AG04450 (cell line): ENCODE results near the gene IL15RA. TPM values are rescaled to one million over a fixed set of nuclear protein-coding genes. Genes with fewer than 3 reads are reported as not detected.

Experiments used
- CTCF ChIA-PET: fragments of 300-600, 350-600 bp; formaldehyde crosslinking; extraction: SDS; loops from one replicate; lab custom pipeline; 2022; ENCODE audit warnings: antibody characterized with exemption, inconsistent platforms; lab: Charles Lee
- POLR2A ChIA-PET: fragments of 350-600 bp; formaldehyde crosslinking; extraction: SDS; loops from one replicate; lab custom pipeline; 2021; ENCODE audit warnings: antibody characterized with exemption, inconsistent platforms; lab: Yijun Ruan, JAX
- DNase-seq: peaks from one replicate; pipeline ENCODE4 v3.0.0-alpha.2; 2011; ENCODE audit warnings: low read depth, low spot score
- H3K27ac ChIP-seq: one replicate; pipeline ENCODE4 v1.5.1; 2012; ENCODE audit warnings: low read depth, low read length, control low read depth
- H3K27me3 ChIP-seq: one replicate; pipeline ENCODE4 v1.6.0; 2012; ENCODE audit warnings: low read length; ENCODE audit not compliant: control insufficient read depth, insufficient read depth
- H3K4me3 ChIP-seq: 2 replicates; pipeline ENCODE4 v1.5.1; 2011; ENCODE audit warnings: mild to moderate bottlenecking, low read depth, low read length, control low read depth
- H3K9me3 ChIP-seq: 2 replicates; pipeline ENCODE4 v1.5.1; 2012; ENCODE audit warnings: low read length; ENCODE audit not compliant: control insufficient read depth, insufficient read depth
- polyA plus RNA-seq: library from polyadenylated mRNA; depleted of rRNA; stranded (reverse); fragments of >200 nt; gene quantifications from 2 replicates; pipeline ENCODE4 v1.2.3, GENCODE V29; 2011
- TF ChIP-seq, protein P1 (sequence below): IDR thresholded peaks from 2 replicates; pipeline ENCODE4 v1.5.1; 2011; ENCODE audit warnings: low read depth, low read length, control low read depth, inconsistent platforms

Gene IL15RA
- polyA plus RNA-seq, 1 experiment = 3.5 TPM

DNA sequence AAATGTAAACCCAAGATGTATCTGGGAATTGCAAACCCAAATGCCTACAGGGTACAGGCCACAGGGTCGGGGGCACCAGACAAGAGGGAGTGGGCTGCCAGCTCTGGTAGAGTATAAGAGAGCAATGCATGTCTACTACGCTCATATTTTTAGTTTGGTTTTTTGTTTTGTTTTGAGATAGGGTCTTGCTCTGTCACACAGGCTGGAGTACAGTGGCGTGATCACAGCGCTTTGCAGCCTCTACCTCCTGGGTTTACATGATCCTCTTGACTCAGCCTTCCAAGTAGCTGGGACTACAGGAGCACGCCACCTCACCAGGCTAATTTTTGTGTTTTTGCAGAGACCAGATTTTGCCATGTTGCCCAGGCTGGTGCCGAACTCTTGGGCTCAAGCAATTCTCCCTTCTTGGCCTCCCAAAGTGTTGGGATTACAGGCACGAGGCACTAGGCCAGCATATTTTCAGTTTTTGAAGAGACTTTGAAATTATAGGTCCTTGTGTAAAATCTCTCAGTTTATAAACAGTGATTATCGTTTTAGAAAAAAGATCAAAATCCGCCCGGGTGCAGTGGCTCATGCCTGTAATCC, 11.1 kb upstream of the IL15RA start:
- DNase-seq = no peak
- peaks cover 3% of the 10 kb centered on the region; the same call in 1 of the 2 replicates for H3K9me3 ChIP-seq
- CTCF ChIA-PET = interaction anchor here (0.6 to 1.4 kb wide), 2 partner anchors 10 to 127 kb away, joined by 3 read pairs; no protein-coding TSS in a partner anchor
- no peak overlapping the region for H3K27ac ChIP-seq
- no peak overlapping the region for H3K4me3 ChIP-seq
- TF ChIP-seq, protein P1, sequence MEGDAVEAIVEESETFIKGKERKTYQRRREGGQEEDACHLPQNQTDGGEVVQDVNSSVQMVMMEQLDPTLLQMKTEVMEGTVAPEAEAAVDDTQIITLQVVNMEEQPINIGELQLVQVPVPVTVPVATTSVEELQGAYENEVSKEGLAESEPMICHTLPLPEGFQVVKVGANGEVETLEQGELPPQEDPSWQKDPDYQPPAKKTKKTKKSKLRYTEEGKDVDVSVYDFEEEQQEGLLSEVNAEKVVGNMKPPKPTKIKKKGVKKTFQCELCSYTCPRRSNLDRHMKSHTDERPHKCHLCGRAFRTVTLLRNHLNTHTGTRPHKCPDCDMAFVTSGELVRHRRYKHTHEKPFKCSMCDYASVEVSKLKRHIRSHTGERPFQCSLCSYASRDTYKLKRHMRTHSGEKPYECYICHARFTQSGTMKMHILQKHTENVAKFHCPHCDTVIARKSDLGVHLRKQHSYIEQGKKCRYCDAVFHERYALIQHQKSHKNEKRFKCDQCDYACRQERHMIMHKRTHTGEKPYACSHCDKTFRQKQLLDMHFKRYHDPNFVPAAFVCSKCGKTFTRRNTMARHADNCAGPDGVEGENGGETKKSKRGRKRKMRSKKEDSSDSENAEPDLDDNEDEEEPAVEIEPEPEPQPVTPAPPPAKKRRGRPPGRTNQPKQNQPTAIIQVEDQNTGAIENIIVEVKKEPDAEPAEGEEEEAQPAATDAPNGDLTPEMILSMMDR = no peak
- H3K27me3 ChIP-seq = peaks cover 38% of the 10 kb centered on the region
- POLR2A ChIA-PET = no interaction called here

DNA sequence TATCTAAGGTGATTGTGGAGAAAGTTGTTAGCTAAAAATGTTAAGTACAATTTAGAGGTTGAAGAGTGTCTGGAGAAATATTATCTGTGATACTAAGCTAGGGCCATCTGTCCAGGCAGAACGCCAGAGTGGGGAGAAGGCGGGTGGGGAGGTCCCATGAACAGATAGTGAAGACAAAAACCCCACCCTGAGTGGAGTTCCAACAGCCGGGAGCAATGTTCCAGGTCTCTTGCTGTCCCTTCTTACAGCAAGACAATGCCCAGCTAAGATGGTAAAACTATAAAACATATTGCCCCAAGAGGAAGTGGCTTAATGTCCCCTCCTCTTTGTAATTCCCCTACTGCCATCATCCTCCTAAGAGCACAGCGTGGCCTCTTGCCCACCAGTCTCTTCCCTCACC, 10.4 kb upstream of the IL15RA start:
- peaks cover 3% of the 10 kb centered on the region; the same call in 1 of the 2 replicates for H3K9me3 ChIP-seq
- no peak for DNase-seq
- no peak overlapping the region for H3K27ac ChIP-seq
- TF ChIP-seq, protein P1 = no peak
- peaks cover 42% of the 10 kb centered on the region for H3K27me3 ChIP-seq
- ChIA-PET CTCF (interaction anchor here (0.6 to 1.4 kb wide), 2 partner anchors 11 to 126 kb away, joined by 3 read pairs; no protein-coding TSS in a partner anchor), POLR2A (no interaction called here)
- no peak overlapping the region for H3K4me3 ChIP-seq

DNA sequence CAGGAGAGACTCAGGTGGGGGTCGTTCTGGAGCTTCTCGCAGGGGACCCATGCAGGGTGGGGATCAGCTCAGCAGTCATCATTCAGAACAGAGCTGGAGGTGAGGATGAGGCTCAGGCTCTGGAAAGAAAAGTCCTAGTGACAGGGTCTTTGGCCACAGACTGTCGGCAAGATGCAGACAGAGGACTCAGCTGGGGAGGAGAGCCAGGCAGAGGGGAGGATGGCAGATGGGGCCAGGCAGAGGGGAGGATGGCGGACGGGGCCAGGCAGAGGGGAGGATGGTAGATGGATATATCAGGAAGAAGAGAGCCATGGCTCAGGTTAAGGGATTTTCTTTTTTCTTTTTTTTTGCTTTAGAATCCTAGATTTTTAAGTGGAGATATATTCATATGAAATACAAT, 7.7 kb upstream of the IL15RA start:
- Histone ChIP-seq H3K27me3 (peaks cover 45% of the 10 kb centered on the region), H3K9me3 (no peaks in the 10 kb centered on the region), H3K27ac (no peak overlapping the region), H3K4me3 (no peak overlapping the region)
- ChIA-PET POLR2A (no interaction called here), CTCF (no interaction called here)
- DNase-seq = no peak
- TF ChIP-seq, protein P1 = no peak

DNA sequence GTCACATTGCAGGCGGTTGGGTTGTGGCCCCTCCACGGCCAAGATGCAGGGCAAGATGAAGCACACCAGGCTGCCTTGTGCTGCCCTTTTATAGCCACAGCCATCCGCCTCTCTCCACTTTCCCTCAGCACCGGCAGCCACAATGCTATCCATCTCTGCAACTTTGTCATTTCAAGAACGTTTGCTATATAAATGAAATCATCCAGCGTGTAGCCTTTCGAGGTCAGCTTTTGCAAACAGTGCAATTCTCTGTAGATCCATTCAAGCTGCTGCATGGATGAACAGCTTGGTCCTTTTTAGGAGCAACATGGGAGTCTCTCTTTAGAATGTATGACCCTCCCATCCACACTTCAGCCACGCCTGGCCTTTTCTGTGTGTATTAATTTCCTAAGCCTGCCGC, 6.4 kb upstream of the IL15RA start:
- ChIA-PET POLR2A (interaction anchor here (0.6 kb wide), 2 partner anchors 198 to 234 kb away, joined by 3 to 8 read pairs; no protein-coding TSS in a partner anchor), CTCF (no interaction called here)
- DNase-seq = no peak
- Histone ChIP-seq H3K27me3 (peaks cover 43% of the 10 kb centered on the region), H3K4me3 (no peak overlapping the region), H3K27ac (no peak overlapping the region), H3K9me3 (no peaks in the 10 kb centered on the region)
- TF ChIP-seq, protein P1 = no peak

DNA sequence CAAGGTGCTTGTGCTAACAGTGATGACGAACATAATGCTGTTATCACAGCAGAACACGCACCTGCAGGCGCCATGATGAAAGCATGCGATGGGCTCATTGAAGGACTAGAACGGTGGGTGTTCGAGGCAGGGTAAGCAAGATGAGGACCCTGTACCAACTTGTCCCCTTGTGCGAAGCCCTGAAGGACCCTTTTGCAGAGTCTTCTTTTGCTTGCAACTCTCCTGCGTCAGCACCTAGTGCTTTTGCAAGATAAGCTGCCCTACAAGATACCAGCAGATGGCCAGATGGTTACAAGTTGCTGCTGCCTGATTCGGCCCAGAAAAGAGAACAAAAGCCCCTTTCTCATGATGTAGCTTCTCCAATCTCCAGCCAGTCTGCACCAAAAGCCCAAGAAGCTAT, 4.2 kb upstream of the IL15RA start:
- Histone ChIP-seq H3K4me3 (no peak overlapping the region), H3K9me3 (no peaks in the 10 kb centered on the region), H3K27me3 (peaks cover 24% of the 10 kb centered on the region), H3K27ac (no peak overlapping the region)
- no peak for DNase-seq
- CTCF ChIA-PET = interaction anchor here (0.6 to 1.6 kb wide), 2 partner anchors 101 to 105 kb away, joined by 3 to 4 read pairs; no protein-coding TSS in a partner anchor
- TF ChIP-seq, protein P1 = no peak
- POLR2A ChIA-PET = no interaction called here
